SU-DHL-6 (cell line): ENCODE measurements around the gene ESYT2.

Source experiments
- CTCF ChIP-seq: fragments of 200-600 bp; sonication (generic); IDR thresholded peaks from one replicate; pipeline ENCODE4 v1.5.1; 2017; ENCODE audit warnings: antibody characterized with exemption, mild to moderate bottlenecking, low read length, moderate library complexity; ENCODE audit not compliant: insufficient read depth, poor library complexity, severe bottlenecking
- EZH2phosphoT487 ChIP-seq: fragments of 200-600 bp; sonication (generic), shearing (Covaris generic); conservative IDR thresholded peaks from 2 replicates; pipeline ENCODE4 v1.6.1; 2018; ENCODE audit warnings: mild to moderate bottlenecking, antibody characterized with exemption, low read length, moderate library complexity, mixed read lengths

- TF ChIP-seq CTCF, result no peak
- TF ChIP-seq EZH2phosphoT487, result no peak
Observed at GRCh38 chr7:158811894-158812293, 17.4 kb downstream of the ESYT2 start.
